HG03432 (cell line): ENCODE measurements around the gene C8B.

ENCODE experiments used
- ATAC-seq: cut with Tn5 transposase; IDR thresholded peaks from one replicate; pipeline ENCODE4 v1.9.1; 2021; ENCODE audit warnings: mild to moderate bottlenecking, moderate library complexity; ENCODE audit not compliant: unreplicated experiment

C8B gene

GRCh38 chr1:56973923-56974742, 8.3 kb upstream of the C8B start:
- ATAC-seq: no peak

- ATAC-seq: no peak
Measured at GRCh38 chr1:56972976-56973375, 7.2 kb upstream of the C8B start.

DNA sequence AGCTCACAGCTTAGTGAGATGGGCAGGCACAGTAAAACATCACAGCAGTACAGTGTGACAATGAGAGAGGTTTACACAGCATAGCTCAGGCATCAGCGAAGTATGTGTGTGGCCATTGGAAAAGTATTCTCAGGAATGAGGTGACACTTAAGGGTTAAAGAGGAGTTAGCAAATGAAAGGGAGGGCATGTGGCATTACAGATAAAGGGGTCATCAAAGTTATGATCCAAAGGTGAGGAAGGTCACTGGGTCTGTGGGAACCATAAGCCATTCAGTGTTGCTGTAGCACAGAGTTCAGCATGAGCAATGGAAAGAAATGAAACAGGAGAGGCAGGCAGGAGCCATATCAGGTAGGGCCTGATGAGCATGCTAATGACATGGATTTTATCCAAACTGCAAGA, 4.5 kb upstream of the C8B start:
- no peak for ATAC-seq

DNA sequence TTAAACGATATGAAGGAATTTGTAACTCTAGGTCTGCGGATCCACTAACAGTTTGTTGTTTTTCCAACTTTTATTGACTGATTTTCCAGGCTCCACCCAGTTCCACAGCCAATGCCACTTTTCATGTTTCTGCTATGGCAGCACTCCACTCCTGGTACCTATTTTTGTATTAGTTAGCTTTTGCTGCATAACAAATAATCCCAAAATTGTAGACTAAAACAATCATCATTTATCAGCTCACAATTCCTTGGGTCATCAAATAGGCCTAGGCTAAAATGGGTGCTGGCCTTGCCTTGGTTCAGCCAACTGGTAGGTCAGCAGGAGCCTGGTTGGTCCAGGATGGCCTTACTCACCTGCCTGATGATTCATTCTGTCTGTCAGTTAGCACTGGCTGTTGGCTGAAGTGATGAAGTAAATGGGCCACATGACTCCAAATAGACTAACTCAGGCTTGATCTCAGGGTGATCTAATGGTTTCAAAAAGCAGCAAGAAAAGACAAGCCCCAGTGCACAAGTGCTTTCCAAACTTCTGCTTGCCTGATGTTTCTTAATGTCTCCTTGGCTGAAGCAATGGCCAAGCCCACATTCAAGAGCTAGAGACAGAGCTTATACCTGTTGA, 3.2 kb upstream of the C8B start:
- ATAC-seq: no peak

- ATAC-seq: no peak
Measured at GRCh38 chr1:56967900-56968832, 2.4 kb upstream of the C8B start.

GRCh38 chr1:56967355-56967754, 1.5 kb upstream of the C8B start:
- ATAC-seq: no peak

DNA sequence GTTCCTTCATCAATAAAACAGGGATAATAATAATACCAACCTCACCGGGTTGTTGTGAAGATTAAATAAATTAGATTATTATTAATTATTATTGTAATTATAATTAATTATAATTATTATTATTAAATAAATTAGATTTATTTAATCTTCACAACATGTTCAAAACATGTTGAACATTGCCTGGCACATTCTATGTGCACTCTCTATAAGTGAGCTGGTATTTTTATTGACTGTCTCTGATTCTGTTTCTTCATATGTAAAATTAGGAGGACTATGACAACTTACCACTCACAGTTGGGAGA, 834 bp upstream of the C8B start:
- no peak for ATAC-seq

DNA sequence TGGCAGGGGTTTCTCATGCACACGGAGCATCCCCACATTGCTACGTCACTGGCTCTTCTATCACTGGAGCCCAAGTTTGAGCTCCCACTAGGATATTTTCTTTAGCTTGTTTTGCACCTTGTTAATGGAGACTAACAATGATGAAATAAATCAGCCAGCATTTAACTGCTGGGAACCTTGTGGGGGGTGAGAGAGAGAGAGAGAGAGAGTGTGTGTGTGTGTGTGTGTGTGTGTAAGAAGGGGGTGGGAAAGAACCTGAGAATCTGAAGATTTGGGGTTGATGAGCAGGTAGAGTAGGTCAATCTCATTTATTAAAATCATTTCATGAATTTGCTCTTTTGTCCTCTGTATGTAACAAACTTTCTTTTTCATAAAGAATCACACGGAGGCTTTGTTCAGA, 624 bp downstream of the C8B start:
- ATAC-seq: no peak

GRCh38 chr1:56964349-56965017, 1.3 kb downstream of the C8B start:
- ATAC-seq: no peak

- ATAC-seq: no peak
Measured at GRCh38 chr1:56963667-56964066, 2.1 kb downstream of the C8B start.

DNA sequence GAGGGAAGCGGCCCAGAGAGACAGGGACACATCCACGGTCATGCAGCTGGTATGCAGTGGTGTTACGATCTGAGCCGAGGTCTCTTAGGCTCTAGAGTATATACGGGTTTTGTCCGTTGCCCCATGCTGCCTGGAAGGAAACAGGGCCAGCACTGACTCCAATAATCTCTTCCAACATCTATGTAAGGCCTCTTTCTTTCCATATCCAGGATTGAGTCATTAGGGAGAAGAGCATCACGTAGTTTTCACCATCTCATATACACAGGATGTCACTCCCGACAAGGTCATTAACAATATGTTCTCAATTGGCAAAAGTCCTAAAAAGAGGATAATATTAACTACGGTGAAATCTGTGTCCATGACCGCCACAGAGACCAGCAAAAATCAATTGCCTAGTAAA, 4.4 kb downstream of the C8B start:
- ATAC-seq: no peak

DNA sequence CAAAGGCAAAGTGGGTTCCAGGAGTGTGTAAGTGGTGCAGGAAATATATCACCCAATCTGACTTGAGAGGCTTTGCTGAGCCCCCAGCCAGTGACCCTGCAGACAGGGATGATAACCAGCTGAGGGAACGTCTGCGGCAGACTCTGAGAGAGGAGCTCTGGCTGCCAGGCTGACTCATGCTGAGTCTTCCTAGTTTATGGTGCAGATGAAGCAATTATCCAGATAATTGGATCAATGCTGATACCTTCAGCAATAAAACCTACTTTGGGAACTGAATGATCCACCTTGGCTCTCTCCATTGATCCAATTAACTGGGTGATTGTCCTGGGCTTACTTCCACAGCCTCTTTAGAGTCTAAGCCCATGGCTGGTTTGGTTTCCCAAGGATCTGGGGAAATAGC, 7.3 kb downstream of the C8B start:
- no peak for ATAC-seq

DNA sequence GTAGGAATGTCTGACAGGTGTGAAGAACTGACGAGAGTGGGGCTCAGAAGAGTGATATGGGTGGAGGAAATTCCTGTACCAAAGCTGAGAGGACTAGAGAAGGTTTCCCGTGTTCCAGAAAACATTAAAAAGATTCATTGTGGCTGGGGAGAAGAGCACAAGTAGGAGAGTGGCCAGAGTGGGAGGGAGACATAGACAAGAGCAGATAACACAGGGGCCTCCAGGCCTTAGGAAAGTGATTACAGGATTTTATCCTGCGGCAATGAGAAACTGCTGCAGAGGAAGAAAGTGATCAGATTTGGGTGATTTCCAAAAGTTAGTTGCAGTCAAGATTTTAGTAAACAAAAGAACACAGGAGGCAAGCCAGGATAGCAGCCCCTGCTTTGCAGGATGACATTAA, 7.9 kb downstream of the C8B start:
- ATAC-seq: no peak

GRCh38 chr1:56954664-56955063, 11.2 kb downstream of the C8B start:
- no peak for ATAC-seq

DNA sequence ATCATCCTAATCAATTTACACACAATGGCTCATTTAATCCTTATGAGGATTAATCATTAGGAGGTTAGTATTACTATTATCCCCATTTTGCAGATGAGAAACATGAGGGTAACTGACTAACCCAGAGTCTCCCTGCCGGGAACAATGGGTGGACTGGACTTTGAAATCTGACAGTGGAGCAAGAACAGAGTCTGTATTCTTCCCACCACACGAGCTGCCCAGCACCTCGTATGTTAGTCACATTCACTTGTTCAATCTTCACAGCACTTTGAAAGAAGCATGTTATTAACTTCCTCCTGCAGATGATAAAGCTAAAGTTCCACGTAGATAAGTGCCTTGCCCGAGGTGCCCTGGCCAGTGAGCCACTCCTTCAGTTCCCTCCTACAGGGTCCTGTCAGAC, 12.4 kb downstream of the C8B start:
- no peak for ATAC-seq

DNA sequence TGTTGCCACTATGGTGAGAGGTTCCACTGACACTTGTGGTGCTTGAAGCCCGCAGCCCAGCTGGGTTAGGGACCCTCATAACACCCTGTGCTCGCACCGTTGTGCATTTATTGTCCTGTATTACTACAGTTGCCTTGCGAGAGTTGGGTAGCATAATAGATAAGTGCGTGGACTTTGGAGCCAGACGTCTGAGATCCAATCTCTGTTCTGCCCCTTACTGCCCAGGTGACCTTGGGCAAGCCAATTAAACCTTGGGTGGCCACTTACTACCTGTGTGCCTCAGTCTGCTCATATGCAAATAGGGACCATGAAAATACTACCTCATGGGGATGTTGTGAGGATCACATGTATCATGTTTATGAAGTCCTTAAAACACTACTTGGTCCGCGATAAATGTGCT, 13.3 kb downstream of the C8B start:
- no peak for ATAC-seq

- no peak for ATAC-seq
Measured at GRCh38 chr1:56948403-56949023, 17.3 kb downstream of the C8B start.

- ATAC-seq: no peak
Measured at GRCh38 chr1:56940039-56940438, 25.8 kb downstream of the C8B start.

- ATAC-seq: no peak
Measured at GRCh38 chr1:56939209-56939608, 26.6 kb downstream of the C8B start.

- ATAC-seq: no peak
Measured at GRCh38 chr1:56938646-56939045, 27.2 kb downstream of the C8B start.
